Left lung (tissue), 10 donors: ENCODE data around the gene PROB1. TPM values are rescaled to one million over a fixed set of nuclear protein-coding genes. Genes with fewer than 3 reads are reported as not detected.

Source experiments
- ATAC-seq: fragments of 200-7000 bp; cut with Tn5 transposase; one replicate; pipeline ENCODE4 v1.9.1; 2020; ENCODE audit warnings: moderate library complexity
- DNase-seq, 4 donors: peaks; one replicate each; pipeline ENCODE4 v3.0.0-alpha.2; 2013 to 2020
- H3K27ac ChIP-seq, 2 donors: fragments of 200-600 bp; sonication (generic) in 1 of 2; one replicate each; pipeline versions ENCODE4 v1.5.0 to v1.8.0; 2020 to 2021
- H3K27me3 ChIP-seq, 2 donors: fragments of 200-600 bp; sonication (generic) in 1 of 2; one replicate each; pipeline versions ENCODE4 v1.5.0 to v1.8.0; 2020 to 2021
- H3K36me3 ChIP-seq, 2 donors: fragments of 200-600 bp; sonication (generic) in 1 of 2; one replicate each; pipeline versions ENCODE4 v1.5.0 to v1.8.0; 2020 to 2021
- H3K4me1 ChIP-seq, 2 donors: fragments of 200-600 bp; one replicate each; pipeline ENCODE4 v1.8.0; 2021
- H3K4me3 ChIP-seq, 2 donors: fragments of 200-600 bp; sonication (generic) in 1 of 2; one replicate each; pipeline versions ENCODE4 v1.5.0 to v1.8.0; 2020 to 2021; ENCODE audit warnings: mild to moderate bottlenecking in 1 of 2
- H3K9me3 ChIP-seq, 2 donors: fragments of 200-600 bp; sonication (generic) in 1 of 2; one replicate each; pipeline versions ENCODE4 v1.5.0 to v1.8.0; 2020 to 2021
- intact Hi-C, 2 donors: fragments of 100-400 bp; cut with DNase I; formaldehyde crosslinking; loops; one replicate each; pipeline versions ENCODE4 v1.11.2 to v1.14.2; 2022
- polyA plus RNA-seq, 6 donors: library from polyadenylated mRNA; unstranded; fragments of 120-200 nt; gene quantifications; one replicate each; pipeline ENCODE4 v1.2.1, GENCODE V29; 2013; ENCODE audit not compliant: insufficient read length in 6 of 6
- total RNA-seq, 2 donors: library from RNA; stranded (reverse); fragmentation: NEBNext Ultra II Directional; extraction: Animal tissue kit (Norgen Biotek cat#: 25700); gene quantifications; one replicate each; pipeline ENCODE4 v1.2.1, GENCODE V29; 2021
- TF ChIP-seq, protein P1 (sequence below), 2 donors: fragments of 200-600 bp; sonication (generic) in 1 of 2; IDR thresholded peaks; one replicate each; pipeline versions ENCODE4 v1.5.0 to v1.8.0; 2021; ENCODE audit warnings: antibody characterized with exemption in 2 of 2
- donor health status: DM: no; HTN: yes; CAD: no.
- donor health status: DM: no; HTN: no; CAD: no.

Gene PROB1
- total and polyA plus RNA-seq, 8 donors: 0.73 to 1.8 (median 1.1) TPM

- no peak for DNase-seq
- intact Hi-C loops: no loop called here
- ATAC-seq: no peak
- no peak overlapping the region for H3K27ac ChIP-seq
- peaks cover 0 to 16% of the 10 kb centered on the region in 2 donors for H3K36me3 ChIP-seq
- H3K27me3 ChIP-seq: no peaks in the 10 kb centered on the region
- TF ChIP-seq, protein P1, sequence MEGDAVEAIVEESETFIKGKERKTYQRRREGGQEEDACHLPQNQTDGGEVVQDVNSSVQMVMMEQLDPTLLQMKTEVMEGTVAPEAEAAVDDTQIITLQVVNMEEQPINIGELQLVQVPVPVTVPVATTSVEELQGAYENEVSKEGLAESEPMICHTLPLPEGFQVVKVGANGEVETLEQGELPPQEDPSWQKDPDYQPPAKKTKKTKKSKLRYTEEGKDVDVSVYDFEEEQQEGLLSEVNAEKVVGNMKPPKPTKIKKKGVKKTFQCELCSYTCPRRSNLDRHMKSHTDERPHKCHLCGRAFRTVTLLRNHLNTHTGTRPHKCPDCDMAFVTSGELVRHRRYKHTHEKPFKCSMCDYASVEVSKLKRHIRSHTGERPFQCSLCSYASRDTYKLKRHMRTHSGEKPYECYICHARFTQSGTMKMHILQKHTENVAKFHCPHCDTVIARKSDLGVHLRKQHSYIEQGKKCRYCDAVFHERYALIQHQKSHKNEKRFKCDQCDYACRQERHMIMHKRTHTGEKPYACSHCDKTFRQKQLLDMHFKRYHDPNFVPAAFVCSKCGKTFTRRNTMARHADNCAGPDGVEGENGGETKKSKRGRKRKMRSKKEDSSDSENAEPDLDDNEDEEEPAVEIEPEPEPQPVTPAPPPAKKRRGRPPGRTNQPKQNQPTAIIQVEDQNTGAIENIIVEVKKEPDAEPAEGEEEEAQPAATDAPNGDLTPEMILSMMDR (IDR thresholded peaks at IDR 0.05): no peak
- no peaks in the 10 kb centered on the region for H3K4me1 ChIP-seq
- H3K9me3 ChIP-seq: no peaks in the 10 kb centered on the region
- H3K4me3 ChIP-seq: no peak overlapping the region
These were observed 16.6 kb downstream of the PROB1 start for GRCh38 chr5:139378101-139378825.

- ATAC-seq (no peak), DNase-seq (no peak)
- H3K4me1 ChIP-seq: no peaks in the 10 kb centered on the region
- peaks cover 0 to 25% of the 10 kb centered on the region in 2 donors for H3K36me3 ChIP-seq
- no peak overlapping the region for H3K27ac ChIP-seq
- H3K9me3 ChIP-seq: no peaks in the 10 kb centered on the region
- H3K4me3 ChIP-seq: no peak overlapping the region
- no peaks in the 10 kb centered on the region for H3K27me3 ChIP-seq
- TF ChIP-seq, protein P1 (IDR thresholded peaks at IDR 0.05): no peak
- intact Hi-C loops: no loop called here
These were observed 17.7 kb downstream of the PROB1 start for GRCh38 chr5:139377226-139377625.

DNA sequence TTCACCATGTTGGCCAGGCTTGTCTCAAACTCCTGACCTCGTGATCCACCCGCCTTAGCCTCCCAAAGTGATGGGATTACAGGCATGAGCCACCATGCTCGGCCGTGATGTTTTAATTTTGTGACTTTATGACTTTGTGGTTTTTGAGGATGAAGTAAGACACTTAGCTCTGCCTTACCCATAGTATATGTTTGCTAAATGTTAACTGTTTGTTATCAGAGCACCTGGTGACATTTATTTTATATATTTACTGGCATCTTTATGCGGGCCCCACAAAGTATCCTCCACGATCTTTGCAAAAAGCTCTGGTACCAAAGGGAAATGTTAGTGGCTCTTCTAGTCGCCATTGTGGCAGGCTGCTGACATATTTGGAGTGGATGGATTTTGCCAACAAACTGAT, 18.5 kb downstream of the PROB1 start:
- H3K9me3 ChIP-seq: no peaks in the 10 kb centered on the region
- intact Hi-C loops: no loop called here
- peaks cover 0 to 34% of the 10 kb centered on the region in 2 donors for H3K36me3 ChIP-seq
- no peak overlapping the region for H3K27ac ChIP-seq
- TF ChIP-seq, protein P1 (IDR thresholded peaks at IDR 0.05): no peak
- H3K4me3 ChIP-seq: no peak overlapping the region
- H3K4me1 ChIP-seq: no peaks in the 10 kb centered on the region
- ATAC-seq: no peak
- no peak for DNase-seq
- no peaks in the 10 kb centered on the region for H3K27me3 ChIP-seq

GRCh38 chr5:139374909-139375308, 20.0 kb downstream of the PROB1 start:
- H3K27ac ChIP-seq: no peak overlapping the region
- no peak overlapping the region for H3K4me3 ChIP-seq
- H3K4me1 ChIP-seq: no peaks in the 10 kb centered on the region
- TF ChIP-seq, protein P1 (IDR thresholded peaks at IDR 0.05): no peak
- H3K27me3 ChIP-seq: no peaks in the 10 kb centered on the region
- no peaks in the 10 kb centered on the region for H3K9me3 ChIP-seq
- intact Hi-C loops: no loop called here
- peaks cover 0 to 46% of the 10 kb centered on the region in 2 donors for H3K36me3 ChIP-seq
- no peak for DNase-seq
- ATAC-seq: no peak

- H3K36me3 ChIP-seq: peaks cover 0 to 73% of the 10 kb centered on the region in 2 donors
- ATAC-seq: peak; percentile 74
These were observed 23.1 kb downstream of the PROB1 start for GRCh38 chr5:139371482-139372435.

More at GRCh38 chr5:139371482-139372435, 23.1 kb downstream of the PROB1 start:
- no peak for DNase-seq
- TF ChIP-seq, protein P1 (IDR thresholded peaks at IDR 0.05): no peak
- H3K27ac ChIP-seq: no peak overlapping the region
- H3K4me3 ChIP-seq: no peak overlapping the region
- intact Hi-C loops: no loop called here
- H3K9me3 ChIP-seq: no peaks in the 10 kb centered on the region
- no peaks in the 10 kb centered on the region for H3K4me1 ChIP-seq
- no peaks in the 10 kb centered on the region for H3K27me3 ChIP-seq
